K562 (cell line): ENCODE data around the gene NFRKB. TPM values are rescaled to one million over a fixed set of nuclear protein-coding genes. Genes with fewer than 3 reads are reported as not detected.

Experiments
- ATAC-seq: fragments of 200-7000 bp; cut with Tn5 transposase; 3 replicates; pipeline ENCODE4 v1.9.1; 2020; ENCODE audit warnings: moderate library complexity
- Bru-seq: library from RNA; stranded (reverse); fragments of 400-500 nt; gene quantifications from one replicate; lab custom pipeline; 2021; lab: Mats Ljungman, UMichigan
- BruChase-seq, 2 experiments: library from RNA; stranded (reverse); fragments of 400-500 nt; gene quantifications; one replicate each; lab custom pipeline; 2021; lab: Mats Ljungman, UMichigan
- BruUV-seq: library from RNA; stranded (reverse); fragments of 400-500 nt; replicated peaks from 2 replicates; lab custom pipeline; 2021; lab: Mats Ljungman, UMichigan
- CTCF ChIA-PET: fragments of 300-600 bp; formaldehyde crosslinking; extraction: SDS; loops from one replicate; lab custom pipeline; 2021; ENCODE audit warnings: low intra/inter-chr PET ratio; lab: Yijun Ruan, JAX
- POLR2A ChIA-PET: fragments of 300-600, 350-650 bp; sonication (Branson Sonifier 250); formaldehyde crosslinking; extraction: SDS; loops from one replicate; lab custom pipeline; 2021; ENCODE audit warnings: antibody characterized with exemption, inconsistent platforms; lab: Yijun Ruan, JAX
- DNase-seq, 4 experiments: peaks; one replicate each; pipeline versions ENCODE4 v3.0.0 to v3.0.0-alpha.2; 2011 to 2018; ENCODE audit warnings: low spot score in 3 of 4, mixed read lengths in 3 of 4; ENCODE audit errors: extremely low read depth in 1 of 4
- FAIRE-seq: peaks from 2 replicates; lab custom pipeline; 2011; peaks lifted over from hg19 to GRCh38; lab: Jason Lieb, UNC
- H2AFZ ChIP-seq: 2 replicates; pipeline ENCODE4 v1.6.0; 2011; ENCODE audit warnings: low read depth, low read length, control low read depth, inconsistent platforms
- H3K27ac ChIP-seq: fragments of 200-600 bp; 3 replicates; pipeline ENCODE4 v1.8.0; 2011; ENCODE audit warnings: low read depth, mild to moderate bottlenecking, control low read depth, inconsistent platforms, low read length, moderate library complexity, mixed read lengths; ENCODE audit errors: extremely low read depth
- H3K27me3 ChIP-seq, 2 experiments: fragments of 300-600 bp in 1 of 2; 2 replicates in 1 of 2; 3 replicates in 1 of 2; pipeline versions ENCODE4 v1.6.0 to v1.8.0; 2011; ENCODE audit warnings: inconsistent platforms in 2 of 2, low read length in 2 of 2, mild to moderate bottlenecking in 1 of 2, mixed read lengths in 1 of 2, moderate library complexity in 1 of 2; ENCODE audit not compliant: control insufficient read depth in 2 of 2, insufficient read depth in 2 of 2
- H3K36me3 ChIP-seq: fragments of 300-600 bp; 3 replicates; pipeline ENCODE4 v1.8.0; 2011; ENCODE audit warnings: mild to moderate bottlenecking, low read length, inconsistent platforms; ENCODE audit not compliant: control insufficient read depth, insufficient read depth
- H3K4me1 ChIP-seq, 2 experiments: fragments of 200-600 bp in 1 of 2; replicated peaks in 1 of 2; 2 replicates in 1 of 2; 3 replicates in 1 of 2; pipeline versions ENCODE4 v1.5.1 to v1.8.0; 2011; ENCODE audit warnings: inconsistent platforms in 2 of 2, low read length in 2 of 2, mild to moderate bottlenecking in 1 of 2, mixed read lengths in 1 of 2, moderate library complexity in 1 of 2; ENCODE audit not compliant: control insufficient read depth in 2 of 2, insufficient read depth in 2 of 2
- H3K4me2 ChIP-seq: 2 replicates; pipeline ENCODE4 v1.6.1; 2011; ENCODE audit warnings: low read length, control low read depth, inconsistent platforms, mixed read lengths; ENCODE audit not compliant: insufficient read depth
- H3K4me3 ChIP-seq: fragments of 200-600 bp; sonication (generic), shearing (Covaris generic); 2 replicates; pipeline ENCODE4 v1.5.1; 2016; ENCODE audit warnings: control low read depth, inconsistent platforms
- H3K79me2 ChIP-seq: fragments of 200-600 bp; 3 replicates; pipeline ENCODE4 v1.8.0; 2011; ENCODE audit warnings: low read length, inconsistent platforms; ENCODE audit not compliant: control insufficient read depth, insufficient read depth
- H3K9ac ChIP-seq, 2 experiments: 2 replicates each; pipeline versions ENCODE4 v1.6.0 to v1.6.1; 2011; ENCODE audit warnings: low read depth in 2 of 2, low read length in 2 of 2, control low read depth in 1 of 2, inconsistent platforms in 1 of 2, mild to moderate bottlenecking in 1 of 2, mixed read lengths in 1 of 2; ENCODE audit not compliant: insufficient read depth in 1 of 2
- H3K9me1 ChIP-seq: one replicate; pipeline ENCODE4 v1.6.0; 2011; ENCODE audit warnings: inconsistent platforms, mild to moderate bottlenecking, low read length, moderate library complexity; ENCODE audit not compliant: control insufficient read depth, insufficient read depth
- H3K9me3 ChIP-seq: replicated peaks from 2 replicates; pipeline ENCODE4 v1.5.1; 2011; ENCODE audit warnings: low read depth, low read length, inconsistent platforms; ENCODE audit not compliant: control insufficient read depth, insufficient read depth
- H4K20me1 ChIP-seq: replicated peaks from 2 replicates; pipeline ENCODE4 v1.6.1; 2011; ENCODE audit warnings: low read length, inconsistent platforms, mixed read lengths; ENCODE audit not compliant: control insufficient read depth, insufficient read depth
- COPS2 ChIP-seq: fragments of 450-650 bp; conservative IDR thresholded peaks from 2 replicates; pipeline ENCODE4 v1.6.1; 2016; ENCODE audit warnings: mild to moderate bottlenecking, moderate library complexity
- ETV5 ChIP-seq: sonication (generic); formaldehyde crosslinking; IDR thresholded peaks from 2 replicates; pipeline ENCODE4 v1.4.0; 2020; ENCODE audit warnings: low read depth, mild to moderate bottlenecking, missing genetic modification reagents
- HCFC1 ChIP-seq: IDR thresholded peaks from 2 replicates; pipeline ENCODE4 v1.6.1; 2012; ENCODE audit warnings: low read depth, low read length, improper control_type of control experiment
- KAT7 ChIP-seq: sonication (generic); formaldehyde crosslinking; IDR thresholded peaks from 2 replicates; pipeline ENCODE4 v1.8.0; 2022; ENCODE audit warnings: missing genetic modification reagents, mild to moderate bottlenecking, borderline replicate concordance
- L3MBTL2 ChIP-seq: fragments of 450-650 bp; IDR thresholded peaks from 2 replicates; pipeline ENCODE4 v1.6.1; 2016; ENCODE audit warnings: mild to moderate bottlenecking, moderate library complexity
- MYC ChIP-seq, 2 experiments: fragments of 250-450 bp in 1 of 2; sonication (Bioruptor Pico) in 1 of 2; IDR thresholded peaks; 2 replicates each; pipeline versions ENCODE4 v1.5.1 to v1.6.1; 2012 to 2021; ENCODE audit warnings: low read depth in 2 of 2, borderline replicate concordance in 1 of 2, improper control_type of control experiment in 1 of 2, low read length in 1 of 2, mild to moderate bottlenecking in 1 of 2, moderate library complexity in 1 of 2
- POLR2A ChIP-seq: fragments of 450-650 bp; conservative IDR thresholded peaks from 2 replicates; pipeline ENCODE4 v1.6.1; 2016
- POLR2B ChIP-seq: fragments of 450-650 bp; IDR thresholded peaks from 2 replicates; pipeline ENCODE4 v1.6.1; 2018; ENCODE audit warnings: low read depth; ENCODE audit not compliant: partially characterized antibody
- PTRF ChIP-seq: fragments of 450-650 bp; IDR thresholded peaks from 2 replicates; pipeline ENCODE4 v1.6.1; 2016; ENCODE audit warnings: mild to moderate bottlenecking, missing genetic modification characterization, missing compliant biosample characterization
- TOE1 ChIP-seq, 2 experiments: fragments of 450-650 bp in 1 of 2; sonication (generic) in 1 of 2; formaldehyde crosslinking in 1 of 2; IDR thresholded peaks; 2 replicates each; pipeline versions ENCODE4 v1.7.1 to v1.8.0; 2016 to 2022; ENCODE audit warnings: borderline replicate concordance in 2 of 2, mild to moderate bottlenecking in 2 of 2, antibody characterized with exemption in 1 of 2, inconsistent platforms in 1 of 2, low read depth in 1 of 2, missing genetic modification reagents in 1 of 2, moderate library complexity in 1 of 2
- ZNF311 ChIP-seq: fragments of 250-450 bp; sonication (Bioruptor Pico); IDR thresholded peaks from 2 replicates; pipeline ENCODE4 v1.4.0; 2020; ENCODE audit warnings: mild to moderate bottlenecking, moderate library complexity
- WGBS: fragments of 100-300 bp; shearing (Covaris generic); methylation state at CpG from one replicate; pipeline ENCODE4 v1.1.6; 2016; ENCODE audit warnings: low coverage, mixed read lengths; ENCODE audit not compliant: insufficient coverage; ENCODE audit errors: missing lambda C conversion rate; 5-methylcytosine and 5-hydroxymethylcytosine counted together
- in situ Hi-C: fragments of 300-500 bp; cut with MboI; formaldehyde crosslinking; loops from 4 replicates; pipeline ENCODE4 v1.15.0; 2018; ENCODE audit warnings: inconsistent platforms, mixed read lengths
- intact Hi-C: fragments of 100-400 bp; cut with micrococcal nuclease; formaldehyde crosslinking; loops from 2 replicates; pipeline ENCODE4 v1.14.2; 2022
- long read RNA-seq, 3 experiments: library from polyadenylated mRNA in 2 of 3; library from RNA in 1 of 3; unstranded in 2 of 3; stranded (forward) in 1 of 3; transcript quantifications; one replicate each; pipeline ENCODE4 v2.0.0, GENCODE V29; 2019 to 2022
- polyA minus RNA-seq, 3 experiments: library from RNA; depleted of rRNA, polyadenylated mRNA; stranded (reverse); fragments of >200 nt; gene quantifications; 2 replicates each; pipeline ENCODE4 v1.2.3, GENCODE V29; 2011
- polyA plus RNA-seq, 8 experiments: library from polyadenylated mRNA; depleted of rRNA in 4 of 8; stranded (reverse) in 5 of 8; unstranded in 3 of 8; fragments of >200 nt; fragmentation: Nextera tagmentation in 2 of 8; fragmentation: Illumina TruSeq in 1 of 8; extraction: Ambion mirVana in 2 of 8; extraction: Trizol in 1 of 8; gene quantifications; 2 replicates each; pipeline versions ENCODE4 v1.2.1 to v1.2.3, GENCODE V29; 2011 to 2014; ENCODE audit warnings: inconsistent platforms in 1 of 8, missing spikeins in 1 of 8
- total RNA-seq, 7 experiments: library from RNA; depleted of rRNA in 6 of 7; stranded (reverse); fragments of >200 nt in 6 of 7; fragmentation: Illumina TruSeq in 2 of 7; extraction: Trizol in 2 of 7; gene quantifications; 2 replicates each; pipeline versions ENCODE4 v1.2.1 to v1.2.3, GENCODE V29; 2011 to 2021; ENCODE audit warnings: low replicate concordance in 1 of 7
- TF ChIP-seq, protein P1 (sequence below): fragments of 250-450 bp; sonication (Bioruptor Pico); IDR thresholded peaks from 2 replicates; pipeline ENCODE4 v1.8.0; 2021; ENCODE audit warnings: moderate library complexity, mild to moderate bottlenecking, inconsistent platforms
- TF ChIP-seq, protein P2 (sequence below): fragments of 250-450 bp; sonication (Bioruptor Pico); IDR thresholded peaks from 2 replicates; pipeline ENCODE4 v1.8.0; 2022; ENCODE audit warnings: inconsistent platforms

NFRKB gene
- total RNA-seq (2011; cell fraction: chromatin; rRNA removed; ENCODE audit: low replicate concordance), result 121 TPM in 2 replicates
- 60.9 and 64.5 TPM in 2 replicates for total RNA-seq (2011; cell fraction: nucleolus; rRNA removed)
- total RNA-seq (2011; cell fraction: nucleoplasm; rRNA removed), result 77.7 and 91.8 TPM in 2 replicates
- 23.9 and 32.1 TPM in 2 replicates for total RNA-seq (2014; rRNA removed)
- 22.1 and 23.6 TPM in 2 replicates for total RNA-seq (2014; rRNA removed; fragmentation: Illumina TruSeq; extraction: Trizol)
- 25.8 and 27.2 TPM in 2 replicates for total RNA-seq (2015; rRNA removed; fragmentation: Illumina TruSeq; extraction: Trizol)
- total RNA-seq (2021), result 39.4 and 42.6 TPM in 2 replicates
- 19.3 and 26.0 TPM in 2 replicates for polyA plus RNA-seq (2011; rRNA removed)
- polyA plus RNA-seq (2011; cell fraction: cytosol; rRNA removed), result 16.9 and 29.9 TPM in 2 replicates
- 76.8 and 117 TPM in 2 replicates for polyA plus RNA-seq (2011; cell fraction: nucleus; rRNA removed)
- polyA plus RNA-seq (2012), result 24.8 and 31.1 TPM in 2 replicates
- 33.5 and 34.0 TPM in 2 replicates for polyA plus RNA-seq (2014; fragmentation: Illumina TruSeq; extraction: Trizol)
- 10 to 100 TPM in 1 of 2 experiments, 1 to 10 TPM in 1; 7.1 to 11.6 TPM for polyA plus RNA-seq (2014; fragmentation: Nextera tagmentation; extraction: Ambion mirVana)
- 19.8 and 23.6 TPM in 2 replicates for polyA plus RNA-seq (2014; rRNA removed)
- polyA minus RNA-seq (2011; rRNA and poly(A)+ RNA removed), result 17.6 and 31.5 TPM in 2 replicates
- 7.6 and 22.7 TPM in 2 replicates for polyA minus RNA-seq (2011; cell fraction: cytosol; rRNA and poly(A)+ RNA removed)
- polyA minus RNA-seq (2011; cell fraction: nucleus; rRNA and poly(A)+ RNA removed), result 28.4 and 32.2 TPM in 2 replicates
- Bru-seq, nascent RNA, result percentile 85 among the genes with signal in this experiment
- percentile 79 among the genes with signal in this experiment for BruChase-seq, experiment 1, labeled RNA remaining after a 2-hour chase
- percentile 86 among the genes with signal in this experiment for BruChase-seq, experiment 2, labeled RNA remaining after a 6-hour chase
- long read RNA-seq, experiment 1, partial matches to known transcripts, result 90 of 171 reads
- long read RNA-seq, experiment 1, other reads (novel, unspliced or antisense), result 81 of 171 reads
- long read RNA-seq, experiment 2, full-length matches to known transcripts, result 1 of 33 reads
- long read RNA-seq, experiment 2, partial matches to known transcripts, result 8 of 33 reads
- long read RNA-seq, experiment 2, other reads (novel, unspliced or antisense), result 24 of 33 reads
- long read RNA-seq, experiment 3, full-length matches to known transcripts, result 1 of 22 reads
- long read RNA-seq, experiment 3, partial matches to known transcripts, result 5 of 22 reads
- long read RNA-seq, experiment 3, other reads (novel, unspliced or antisense), result 16 of 22 reads

DNA sequence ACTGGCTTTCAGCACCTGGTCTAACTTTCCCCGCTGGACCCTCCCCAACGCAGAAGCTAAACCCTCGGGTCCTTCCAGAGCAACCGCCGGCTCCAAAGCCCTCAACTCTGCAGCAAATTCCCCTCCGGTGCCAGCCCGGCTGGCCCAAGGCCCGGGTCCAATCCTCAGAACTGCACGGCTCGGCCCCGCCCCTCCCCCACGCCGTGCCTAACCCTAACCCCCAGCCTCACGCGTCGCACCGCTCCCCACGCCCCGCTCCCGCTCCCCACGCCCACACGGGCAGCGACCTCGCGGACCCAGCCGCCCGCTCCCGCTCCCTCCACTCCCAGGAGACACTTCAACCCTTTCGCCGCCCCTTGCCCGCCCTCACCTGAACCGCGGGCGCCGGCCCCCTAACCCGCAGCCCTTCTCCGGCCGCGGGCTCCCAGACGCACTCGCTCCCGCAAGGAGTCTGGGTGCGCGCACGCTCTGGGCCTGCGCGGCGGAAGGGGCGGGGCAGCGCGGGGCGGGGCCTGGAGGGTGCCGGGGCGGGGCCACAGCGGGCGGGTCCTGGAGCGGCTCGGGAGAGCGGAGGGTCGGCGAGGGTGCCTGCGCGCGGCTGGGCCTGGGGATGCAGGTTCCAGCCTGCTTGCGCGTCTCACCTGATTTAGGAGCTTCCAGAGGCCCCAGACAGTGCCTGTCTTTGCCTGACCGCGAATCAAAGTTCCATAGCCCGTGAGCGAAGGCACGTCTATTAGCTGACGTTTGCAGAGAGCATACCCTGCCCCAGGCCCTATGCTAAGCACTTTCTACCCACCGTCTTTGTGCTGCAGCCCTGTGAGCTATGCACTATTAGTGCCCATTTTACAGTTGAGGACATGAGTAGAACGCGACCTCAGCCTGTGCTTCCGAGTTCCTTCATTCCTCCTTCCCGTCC lies at the start of gene NFRKB:
Gene NFRKB (minus strand): TSS at position 453 of the 916 bp plus-strand sequence. CDS start 2,729 bp downstream, outside the sequence.
- Histone ChIP-seq H3K27ac (peak within 1 kb of the TSS; percentile 69), H3K9me1 (peaks cover 8% of the 10 kb centered on the region), H3K36me3 (peaks cover 37% of the 10 kb centered on the region), H2AFZ (peak within 1 kb of the TSS; percentile 92), H3K9me3 (no peaks in the 10 kb centered on the region), H3K4me2 (peak within 1 kb of the TSS; percentile 90), H3K27me3 (no peaks in the 10 kb centered on the region), H3K4me1 (peaks cover 3 to 9% of the 10 kb centered on the region in 2 experiments; a peak in 4 of 5 replicates), H3K4me3 (peak within 1 kb of the TSS; percentile 89), H3K9ac (peak within 1 kb of the TSS; percentile 80 to 89), H3K79me2 (peaks cover 32% of the 10 kb centered on the region), H4K20me1 (no peaks in the 10 kb centered on the region)
- in situ Hi-C loops, result no loop called here
- intact Hi-C loops, result no loop called here
- FAIRE-seq, result peak; percentile 56
- CTCF ChIA-PET, result interaction anchor here (0.5 kb wide), 1 partner anchor 967 kb away, joined by 3 read pairs; no protein-coding TSS in a partner anchor
- DNase-seq, result peak; percentile 86 to 98 (median 98)
- no TSS peak for BruUV-seq
- POLR2A ChIA-PET, result interaction anchor here (0.6 to 0.8 kb wide), 2 partner anchors 13 to 17 kb away, joined by 3 read pairs; no protein-coding TSS in a partner anchor
- peak; percentile 98 for ATAC-seq
- WGBS, result 5% methylated on average over 21 of the region's 77 CpGs
- TF ChIP-seq ETV5 (CRISPR knock-in tag) (no peak), TOE1 (IDR thresholded peaks at IDR 0.05; ENCODE audit: borderline replicate concordance) (no peak), TOE1 (CRISPR knock-in tag; IDR thresholded peaks at IDR 0.05; ENCODE audit: borderline replicate concordance, low read depth) (no peak), L3MBTL2 (0 out of 2 replicates have a peak, but pooled peaks have one; percentile 33), HCFC1 (no peak), MYC (IDR thresholded peaks at IDR 0.05; ENCODE audit: low read depth, low read length) (no peak), MYC (CRISPR knock-in tag; IDR thresholded peaks at IDR 0.05; ENCODE audit: borderline replicate concordance, low read depth) (no peak), PTRF (tag) (no peak), ZNF311 (CRISPR knock-in tag) (no peak), KAT7 (CRISPR knock-in tag) (0 out of 2 replicates have a peak, but pooled peaks have one; percentile 64), POLR2B (peak; percentile 67), COPS2 (no peak), POLR2A (peak; percentile 84)
- TF ChIP-seq, protein P1, sequence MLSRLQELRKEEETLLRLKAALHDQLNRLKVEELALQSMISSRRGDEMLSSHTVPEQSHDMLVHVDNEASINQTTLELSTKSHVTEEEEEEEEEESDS (CRISPR knock-in tag), result no peak
- TF ChIP-seq, protein P2, sequence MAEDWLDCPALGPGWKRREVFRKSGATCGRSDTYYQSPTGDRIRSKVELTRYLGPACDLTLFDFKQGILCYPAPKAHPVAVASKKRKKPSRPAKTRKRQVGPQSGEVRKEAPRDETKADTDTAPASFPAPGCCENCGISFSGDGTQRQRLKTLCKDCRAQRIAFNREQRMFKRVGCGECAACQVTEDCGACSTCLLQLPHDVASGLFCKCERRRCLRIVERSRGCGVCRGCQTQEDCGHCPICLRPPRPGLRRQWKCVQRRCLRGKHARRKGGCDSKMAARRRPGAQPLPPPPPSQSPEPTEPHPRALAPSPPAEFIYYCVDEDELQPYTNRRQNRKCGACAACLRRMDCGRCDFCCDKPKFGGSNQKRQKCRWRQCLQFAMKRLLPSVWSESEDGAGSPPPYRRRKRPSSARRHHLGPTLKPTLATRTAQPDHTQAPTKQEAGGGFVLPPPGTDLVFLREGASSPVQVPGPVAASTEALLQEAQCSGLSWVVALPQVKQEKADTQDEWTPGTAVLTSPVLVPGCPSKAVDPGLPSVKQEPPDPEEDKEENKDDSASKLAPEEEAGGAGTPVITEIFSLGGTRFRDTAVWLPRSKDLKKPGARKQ, result no peak
